Skin of body (tissue), 2 donors: ENCODE data around the gene GLDC. TPM values are rescaled to one million over a fixed set of nuclear protein-coding genes. Genes with fewer than 3 reads are reported as not detected.
"Not testable (repeated sequence)": the region's sequence is repeated elsewhere in the genome, so short reads cannot be mapped to it uniquely, and the experiment has no call there.

Source experiments
- DNase-seq: peaks from one replicate; lab custom pipeline; 2025; lab: John Stamatoyannopoulos, UW
- total RNA-seq: library from RNA; depleted of rRNA; stranded (reverse); fragments of >200 nt; gene quantifications from one replicate; pipeline ENCODE4 v1.2.3, GENCODE V29; 2014

Gene GLDC
- total RNA-seq, 1 donor from 2014 or later: 1.3 TPM

GRCh38 chr9:6665628-6666027 lies 20.1 kb upstream of the GLDC start:
- no peak for DNase-seq

GRCh38 chr9:6664204-6664680 lies 18.7 kb upstream of the GLDC start:
- no peak for DNase-seq

- DNase-seq: no peak
Observed at GRCh38 chr9:6660512-6660911, 15.0 kb upstream of the GLDC start.

DNA sequence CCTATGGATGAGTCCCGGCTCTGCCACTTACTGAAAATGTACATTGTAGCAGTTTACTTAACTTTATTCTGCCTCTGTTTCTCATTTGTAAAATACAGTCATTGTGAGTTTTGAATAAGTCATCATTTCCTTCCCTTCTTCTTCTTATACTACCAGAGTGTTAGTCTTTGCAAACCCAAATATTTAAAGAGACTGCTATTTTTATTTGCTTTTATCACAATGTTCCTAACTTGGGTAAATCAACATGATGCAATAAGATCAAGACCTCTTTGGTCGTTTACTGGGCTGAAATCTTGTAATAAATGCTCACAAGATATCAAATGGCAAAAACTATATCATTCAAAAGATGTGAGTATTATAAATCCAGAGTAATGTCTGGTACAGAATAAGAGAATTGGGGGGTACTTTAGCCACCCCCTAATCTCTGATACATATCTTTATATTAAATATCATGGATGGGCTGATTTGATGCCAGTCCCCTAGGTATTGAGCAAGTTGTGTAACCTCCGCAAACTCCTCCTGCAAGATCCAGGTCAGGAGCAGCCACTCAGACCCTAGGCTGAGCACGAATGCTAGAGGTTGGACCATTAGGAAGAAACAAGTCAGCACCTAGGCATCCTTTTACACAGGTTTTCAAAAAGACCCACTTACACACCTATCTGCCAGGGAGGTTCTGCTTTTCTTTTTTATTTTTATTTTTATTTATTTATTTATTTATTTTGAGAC lies 13.3 kb upstream of the GLDC start:
- no peak for DNase-seq

GRCh38 chr9:6656614-6657300 lies 11.2 kb upstream of the GLDC start:
- no peak for DNase-seq

- no peak for DNase-seq
Observed at GRCh38 chr9:6655036-6655435, 9.5 kb upstream of the GLDC start.

- no peak for DNase-seq
Observed at GRCh38 chr9:6646293-6646636, 736 bp upstream of the GLDC start.

DNA sequence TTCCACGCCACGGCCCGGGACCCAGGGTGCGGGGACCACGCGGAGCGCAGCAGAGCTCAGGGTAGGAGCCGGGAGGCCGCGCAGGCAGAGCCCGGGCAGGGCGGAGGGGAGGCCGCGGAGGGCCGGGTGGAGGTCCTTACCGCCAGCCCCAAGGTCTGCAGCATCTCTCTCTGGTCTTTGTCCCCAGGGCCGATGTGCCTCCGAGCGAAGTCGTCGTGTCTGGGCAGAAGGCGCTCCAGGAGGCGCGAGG lies 499 bp downstream of the GLDC start:
- DNase-seq: not testable (repeated sequence)

DNA sequence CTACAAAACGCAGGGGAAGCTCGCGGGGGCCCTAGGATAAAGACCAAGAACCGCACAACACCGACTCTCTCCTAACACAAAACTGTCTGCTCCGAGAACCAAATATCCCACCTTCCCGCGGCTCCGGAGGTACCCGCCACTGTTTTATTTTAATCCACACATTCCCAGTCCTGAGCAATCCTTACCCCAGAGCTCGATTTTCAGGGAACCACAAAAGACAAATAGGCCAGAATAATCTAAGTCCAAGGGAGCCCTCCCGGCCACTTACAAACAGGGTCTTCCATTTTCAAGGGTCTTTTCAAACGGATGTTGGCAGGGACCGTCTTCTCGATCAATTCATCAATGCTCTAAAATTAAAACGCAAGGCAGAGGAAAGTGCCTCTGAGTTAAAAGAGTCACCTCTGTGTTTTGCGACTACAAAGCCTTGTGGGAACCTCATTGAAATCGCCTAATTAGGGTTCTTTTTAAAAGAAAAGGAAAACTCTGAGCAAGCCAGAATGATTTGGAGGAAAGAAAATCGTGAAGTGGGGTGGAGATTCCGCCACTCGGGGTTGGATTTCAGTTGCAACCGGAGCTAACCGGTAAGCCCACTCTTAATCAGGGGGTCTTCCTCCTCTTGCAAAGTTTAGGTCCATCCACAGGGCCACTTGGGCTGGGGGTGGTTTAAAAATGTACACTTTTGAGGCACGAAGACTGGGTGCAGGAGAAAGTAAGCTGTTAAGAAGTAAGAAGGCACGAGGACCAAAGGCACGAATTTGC lies 1.0 kb downstream of the GLDC start:
- no peak for DNase-seq

- no peak for DNase-seq
Observed at GRCh38 chr9:6641961-6642360, 3.6 kb downstream of the GLDC start.

GRCh38 chr9:6641561-6641960 lies 4.0 kb downstream of the GLDC start:
- DNase-seq: no peak

GRCh38 chr9:6641056-6641455 lies 4.5 kb downstream of the GLDC start:
- DNase-seq: no peak

- DNase-seq: no peak
Observed at GRCh38 chr9:6640268-6641051, 5.1 kb downstream of the GLDC start.

GRCh38 chr9:6639622-6640021 lies 5.9 kb downstream of the GLDC start:
- no peak for DNase-seq

DNA sequence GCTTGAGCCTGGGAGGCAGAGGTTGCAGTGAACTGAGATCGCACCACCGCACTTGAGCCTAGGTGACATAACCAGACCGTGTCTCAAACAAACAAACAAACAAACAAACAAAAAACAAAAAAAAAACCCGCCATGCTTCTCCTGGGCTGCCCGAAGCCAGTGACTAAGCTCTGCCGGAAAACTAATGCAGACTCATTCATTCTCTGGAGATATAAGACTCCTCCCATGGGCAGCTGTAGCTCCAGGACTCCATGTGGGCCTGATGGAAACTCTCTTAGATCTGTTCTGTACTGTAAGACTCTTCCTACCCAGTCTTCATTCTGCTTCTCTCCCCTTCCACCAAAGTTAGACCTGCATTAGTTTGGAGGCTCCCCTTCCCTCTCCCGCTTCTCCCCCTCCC lies 11.1 kb downstream of the GLDC start:
- DNase-seq: no peak

GRCh38 chr9:6633378-6633777 lies 12.2 kb downstream of the GLDC start:
- DNase-seq: no peak

DNA sequence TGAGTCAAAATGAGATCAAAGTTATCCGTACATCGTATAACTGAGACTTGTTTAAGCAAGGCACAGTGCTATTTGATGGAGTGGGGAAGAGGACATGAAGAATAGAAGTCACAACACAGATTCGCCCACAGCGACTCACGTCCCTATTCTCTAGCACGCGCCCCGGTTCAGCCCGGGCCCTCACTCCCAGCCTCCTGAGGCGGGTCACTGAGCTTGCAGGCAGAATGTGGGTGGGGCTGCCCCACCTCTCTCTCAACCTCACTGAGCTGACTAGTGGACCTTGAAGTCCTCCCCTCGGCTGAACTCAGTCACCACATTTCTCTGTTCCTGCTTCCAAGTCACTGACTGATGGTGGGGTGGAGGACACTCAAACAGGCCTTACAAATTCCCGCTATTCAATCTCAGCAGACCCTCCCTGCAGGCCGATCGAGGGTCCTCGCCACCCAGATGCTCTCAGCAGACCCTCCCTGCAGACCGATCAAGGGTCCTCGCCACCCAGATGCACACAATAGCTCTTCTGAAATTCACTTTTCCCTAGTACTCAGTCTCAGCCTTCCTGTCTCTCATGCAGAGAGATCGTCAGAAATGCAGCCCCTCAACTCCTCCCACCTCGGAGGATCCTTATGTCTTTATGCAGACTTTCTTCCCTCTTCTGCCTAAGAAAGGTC lies 12.9 kb downstream of the GLDC start:
- DNase-seq: no peak

DNA sequence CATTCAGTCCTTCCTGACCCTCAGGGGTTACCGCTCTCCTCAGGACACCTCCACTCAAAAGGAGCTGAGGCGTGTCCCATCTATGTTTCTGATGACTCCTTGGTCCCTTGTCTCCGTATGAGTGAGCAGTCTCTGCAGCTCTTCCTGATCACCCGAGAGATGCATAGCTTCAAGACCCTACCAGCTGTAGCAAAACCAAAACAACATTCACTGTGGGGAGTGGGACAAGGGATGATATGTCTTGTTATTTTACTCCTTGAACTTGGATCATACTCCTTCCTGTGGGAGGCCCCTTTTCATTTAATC lies 14.4 kb downstream of the GLDC start:
- no peak for DNase-seq

DNA sequence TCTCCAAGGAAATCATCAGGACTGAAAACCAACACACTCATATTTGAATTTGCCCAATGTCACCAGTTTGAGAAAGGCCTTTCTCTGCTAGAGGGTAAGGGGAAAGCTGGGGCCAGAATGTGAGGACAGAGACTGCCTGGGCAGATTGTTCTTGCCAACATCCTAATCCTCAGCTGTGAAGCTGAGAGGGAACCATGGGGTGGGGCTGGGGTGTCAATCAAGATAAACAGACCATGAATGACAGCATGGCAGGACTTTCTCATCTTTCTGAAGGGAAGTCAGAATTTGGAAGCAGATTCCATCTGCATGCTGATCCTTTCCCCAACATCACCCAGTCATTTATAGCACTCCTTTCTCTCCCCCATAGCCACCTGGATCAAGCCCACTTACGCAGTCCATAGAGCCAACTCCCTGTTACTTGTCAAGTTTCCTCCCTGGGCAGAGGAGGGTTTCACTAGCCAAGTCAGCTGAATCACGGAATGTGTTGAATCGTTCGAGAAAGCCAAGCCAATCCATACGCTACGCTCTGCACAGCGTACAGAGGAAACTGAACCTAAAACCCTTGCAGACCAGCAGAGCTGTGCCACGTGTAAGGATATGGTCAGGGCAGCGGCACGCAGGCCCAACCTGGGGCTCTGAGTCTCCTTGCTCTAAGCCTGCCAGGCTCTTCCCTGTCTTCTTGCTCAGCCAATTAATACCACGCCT lies 14.9 kb downstream of the GLDC start:
- DNase-seq: no peak

DNA sequence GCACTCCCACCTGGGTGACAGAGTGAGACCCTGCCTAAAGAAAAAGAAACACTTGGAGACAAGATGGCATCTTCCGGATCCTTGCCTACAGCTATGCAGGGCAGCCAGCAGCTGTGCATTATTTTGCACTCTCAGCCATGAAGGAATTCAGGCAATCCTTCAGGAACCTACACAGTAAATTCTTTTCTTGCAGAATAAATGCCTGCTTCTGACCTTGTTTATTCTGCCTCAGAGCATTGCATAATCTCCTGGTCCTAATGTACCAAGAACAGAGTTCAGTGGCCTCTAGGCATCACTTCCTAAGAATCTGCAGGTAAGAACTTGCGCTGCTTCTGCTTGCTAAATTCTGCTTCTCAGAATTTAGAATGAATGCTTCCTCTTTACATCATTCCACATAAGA lies 16.8 kb downstream of the GLDC start:
- no peak for DNase-seq

DNA sequence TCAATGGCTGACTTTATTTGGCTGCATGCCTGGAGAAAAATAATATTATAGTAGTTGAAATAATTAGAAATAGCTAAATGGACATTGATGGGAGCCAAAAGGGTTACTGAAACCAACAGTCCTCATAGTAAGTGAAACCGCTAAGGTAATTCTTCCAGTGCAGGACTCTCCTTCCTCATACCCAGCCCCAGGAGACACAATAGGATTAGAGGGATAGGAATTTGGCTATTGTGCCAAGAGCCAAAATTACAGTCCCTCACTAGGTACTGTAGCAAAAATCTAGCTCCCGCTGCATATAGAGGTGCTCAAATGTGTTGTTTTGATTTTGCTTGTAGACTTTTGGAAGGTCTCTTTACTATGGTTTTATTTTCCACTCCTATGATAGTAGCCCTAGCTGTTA lies 20.2 kb downstream of the GLDC start:
- DNase-seq: no peak
